ENCODE results near the gene SRRM2. TPM values are rescaled to one million over a fixed set of nuclear protein-coding genes. Genes with fewer than 3 reads are reported as not detected.
A peak's percentile ranks its signal among the peaks of the same experiment; 100 is the strongest.

Gene SRRM2
- total and polyA plus RNA-seq, 9 of the 15 experiments (the other 6 are each of a cell fraction or from before 2014, with no cell fraction given) = 26.7 to 563 (median 81.1) TPM

DNA sequence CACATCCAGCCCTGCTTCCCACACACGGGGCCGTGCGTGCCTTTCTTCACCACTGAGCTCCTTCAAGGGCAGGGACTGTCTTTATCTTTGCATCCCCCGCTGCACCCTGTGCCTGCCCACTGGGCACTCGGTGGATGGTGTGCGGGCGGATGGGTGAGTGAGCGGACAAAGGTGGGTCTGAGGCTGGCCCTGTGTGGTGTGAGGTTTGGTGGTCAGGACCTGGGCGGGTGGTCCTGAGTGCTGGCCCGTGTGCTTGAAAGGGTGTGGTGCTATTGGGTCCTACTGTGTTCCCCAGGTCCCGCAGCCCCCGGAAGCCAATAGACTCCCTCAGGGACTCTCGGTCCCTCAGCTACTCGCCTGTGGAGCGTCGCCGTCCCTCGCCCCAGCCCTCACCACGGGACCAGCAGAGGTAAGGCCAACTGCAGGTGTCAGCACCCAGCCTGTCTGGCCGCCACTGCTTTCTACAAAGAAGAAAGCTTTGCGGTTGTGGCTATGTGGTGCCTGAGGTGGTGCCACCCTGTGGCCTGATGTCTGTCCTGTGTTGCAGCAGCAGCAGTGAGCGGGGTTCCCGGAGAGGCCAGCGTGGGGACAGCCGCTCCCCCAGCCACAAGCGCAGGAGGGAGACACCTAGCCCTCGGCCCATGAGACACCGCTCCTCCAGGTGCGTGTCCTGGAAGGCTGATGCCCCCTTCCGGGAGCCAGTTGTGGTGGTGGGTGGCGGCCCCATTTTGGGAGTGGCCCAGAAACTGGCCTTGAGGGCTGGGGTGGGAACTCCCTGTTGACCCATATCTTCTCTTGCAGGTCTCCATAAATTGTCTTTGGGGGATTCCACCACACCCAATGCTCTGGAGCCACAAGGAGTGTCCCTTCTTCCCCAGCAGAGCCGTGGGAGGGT is 17.9 kb downstream of the SRRM2 start (continued):
- TF ChIP-seq POLR2G (IDR thresholded peaks at IDR 0.05; ENCODE audit: low read depth, low read length) = peak; percentile 80
- TF ChIP-seq ZKSCAN1 (IDR thresholded peaks at IDR 0.05; ENCODE audit: low read depth, low read length) = peak; percentile 55; the same call in 1 of the 2 replicates
- TF ChIP-seq, protein P1, sequence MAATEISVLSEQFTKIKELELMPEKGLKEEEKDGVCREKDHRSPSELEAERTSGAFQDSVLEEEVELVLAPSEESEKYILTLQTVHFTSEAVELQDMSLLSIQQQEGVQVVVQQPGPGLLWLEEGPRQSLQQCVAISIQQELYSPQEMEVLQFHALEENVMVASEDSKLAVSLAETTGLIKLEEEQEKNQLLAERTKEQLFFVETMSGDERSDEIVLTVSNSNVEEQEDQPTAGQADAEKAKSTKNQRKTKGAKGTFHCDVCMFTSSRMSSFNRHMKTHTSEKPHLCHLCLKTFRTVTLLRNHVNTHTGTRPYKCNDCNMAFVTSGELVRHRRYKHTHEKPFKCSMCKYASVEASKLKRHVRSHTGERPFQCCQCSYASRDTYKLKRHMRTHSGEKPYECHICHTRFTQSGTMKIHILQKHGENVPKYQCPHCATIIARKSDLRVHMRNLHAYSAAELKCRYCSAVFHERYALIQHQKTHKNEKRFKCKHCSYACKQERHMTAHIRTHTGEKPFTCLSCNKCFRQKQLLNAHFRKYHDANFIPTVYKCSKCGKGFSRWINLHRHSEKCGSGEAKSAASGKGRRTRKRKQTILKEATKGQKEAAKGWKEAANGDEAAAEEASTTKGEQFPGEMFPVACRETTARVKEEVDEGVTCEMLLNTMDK (IDR thresholded peaks at IDR 0.05; ENCODE audit: borderline replicate concordance, insufficient read depth, low read depth, low read length, poor library complexity, severe bottlenecking) = peak; percentile 43
- TF ChIP-seq MTA3 (IDR thresholded peaks at IDR 0.05; ENCODE audit: borderline replicate concordance) = no peak
- TF ChIP-seq, protein P2, sequence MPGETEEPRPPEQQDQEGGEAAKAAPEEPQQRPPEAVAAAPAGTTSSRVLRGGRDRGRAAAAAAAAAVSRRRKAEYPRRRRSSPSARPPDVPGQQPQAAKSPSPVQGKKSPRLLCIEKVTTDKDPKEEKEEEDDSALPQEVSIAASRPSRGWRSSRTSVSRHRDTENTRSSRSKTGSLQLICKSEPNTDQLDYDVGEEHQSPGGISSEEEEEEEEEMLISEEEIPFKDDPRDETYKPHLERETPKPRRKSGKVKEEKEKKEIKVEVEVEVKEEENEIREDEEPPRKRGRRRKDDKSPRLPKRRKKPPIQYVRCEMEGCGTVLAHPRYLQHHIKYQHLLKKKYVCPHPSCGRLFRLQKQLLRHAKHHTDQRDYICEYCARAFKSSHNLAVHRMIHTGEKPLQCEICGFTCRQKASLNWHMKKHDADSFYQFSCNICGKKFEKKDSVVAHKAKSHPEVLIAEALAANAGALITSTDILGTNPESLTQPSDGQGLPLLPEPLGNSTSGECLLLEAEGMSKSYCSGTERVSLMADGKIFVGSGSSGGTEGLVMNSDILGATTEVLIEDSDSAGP (CRISPR knock-in tag; IDR thresholded peaks at IDR 0.05) = no peak
